GM12801 (cell line): ENCODE data around the gene ATG10.

Source experiments
- CTCF ChIP-seq: IDR thresholded peaks from one replicate; pipeline ENCODE4 v1.5.1; 2011; ENCODE audit warnings: control low read depth; ENCODE audit not compliant: insufficient read length; ENCODE audit errors: extremely low read depth

Gene ATG10

DNA sequence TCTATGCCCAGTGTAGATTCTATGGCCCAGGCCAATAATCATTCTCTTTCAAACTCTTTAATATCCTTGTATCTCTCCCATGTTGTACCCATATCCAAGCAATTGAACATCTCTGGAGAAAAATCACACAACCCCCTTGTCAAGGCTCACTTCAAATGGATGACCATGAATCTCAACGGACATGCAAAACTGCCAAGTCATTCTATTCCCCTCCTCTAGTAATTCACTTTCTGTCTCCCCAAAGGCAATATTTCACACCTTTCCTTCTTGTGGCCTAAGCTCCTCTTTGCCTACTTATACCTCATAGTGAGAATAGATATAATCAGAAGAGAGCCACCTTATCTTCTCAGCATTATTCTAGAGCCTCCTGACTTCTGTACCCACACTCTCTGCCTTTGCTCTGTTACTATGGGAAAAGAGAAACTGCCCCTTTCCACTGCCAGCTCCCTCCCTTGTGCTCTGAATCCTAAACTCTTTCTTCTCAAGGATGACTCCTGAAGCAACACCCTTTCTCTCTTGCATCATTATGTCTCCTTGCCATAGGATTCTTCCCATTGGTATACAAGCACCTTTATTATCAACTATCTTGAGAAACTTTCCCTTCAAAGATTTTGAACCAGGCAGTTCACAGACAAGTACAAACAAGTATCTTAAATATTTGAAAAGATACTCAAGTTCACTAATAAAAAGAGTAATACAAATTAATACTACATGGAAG, 240.2 kb downstream of the ATG10 start:
- no peak for TF ChIP-seq CTCF

DNA sequence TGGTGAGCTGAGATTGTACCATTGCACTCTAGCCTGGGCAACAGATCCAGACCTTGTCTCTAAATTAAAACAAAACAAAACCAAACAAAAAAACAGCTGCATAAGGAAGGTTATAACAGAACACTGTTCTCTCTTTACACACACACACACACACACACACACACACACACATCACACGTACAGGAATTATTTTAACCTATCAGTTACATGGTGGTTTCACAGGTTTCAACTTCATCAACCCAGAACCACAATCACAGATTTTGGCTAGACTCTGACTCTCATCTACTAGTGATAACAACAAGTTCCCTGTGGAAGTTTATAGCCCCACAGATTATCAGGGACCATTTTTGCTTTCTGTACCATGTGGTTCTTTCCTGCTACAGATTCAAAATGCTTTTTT, 246.1 kb downstream of the ATG10 start:
- no peak for TF ChIP-seq CTCF

DNA sequence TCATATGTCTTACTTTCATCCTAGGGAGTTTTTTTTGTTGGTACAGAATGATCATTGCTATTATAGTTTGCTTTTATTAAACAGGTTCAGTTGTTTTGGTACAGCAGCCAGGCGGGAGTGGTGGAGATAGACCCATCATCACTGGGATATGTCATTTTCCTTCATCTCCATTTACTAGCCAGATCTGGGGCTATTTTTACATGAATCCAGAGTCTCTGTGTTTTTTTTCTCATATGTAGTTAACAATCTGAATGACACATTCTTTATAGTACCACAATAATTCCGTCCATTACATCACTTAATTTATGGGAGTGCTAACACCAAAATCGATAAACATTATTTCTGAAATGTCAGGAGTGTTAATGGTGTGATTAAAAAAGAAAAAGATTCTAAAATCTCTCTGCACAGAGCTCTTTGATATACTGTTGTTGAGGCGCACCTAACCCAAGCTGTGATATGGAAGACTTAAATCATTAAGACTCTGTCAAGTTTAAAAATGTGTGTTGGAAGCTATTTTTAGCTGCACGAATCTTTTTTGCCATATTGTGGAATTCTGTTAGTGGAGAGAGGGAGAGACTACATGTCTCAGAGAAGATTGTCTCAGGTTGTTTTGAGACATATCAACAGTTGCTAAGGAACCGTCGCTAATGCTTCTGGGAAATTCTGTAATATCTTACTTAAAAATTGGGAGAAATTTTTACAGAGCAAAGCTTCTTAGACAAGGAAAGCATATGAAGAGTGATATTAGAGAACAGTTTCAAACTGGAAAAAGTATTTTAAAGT, 246.7 kb downstream of the ATG10 start:
- TF ChIP-seq CTCF: no peak

GRCh38 chr5:82221020-82221419, 249.2 kb downstream of the ATG10 start:
- no peak for TF ChIP-seq CTCF

DNA sequence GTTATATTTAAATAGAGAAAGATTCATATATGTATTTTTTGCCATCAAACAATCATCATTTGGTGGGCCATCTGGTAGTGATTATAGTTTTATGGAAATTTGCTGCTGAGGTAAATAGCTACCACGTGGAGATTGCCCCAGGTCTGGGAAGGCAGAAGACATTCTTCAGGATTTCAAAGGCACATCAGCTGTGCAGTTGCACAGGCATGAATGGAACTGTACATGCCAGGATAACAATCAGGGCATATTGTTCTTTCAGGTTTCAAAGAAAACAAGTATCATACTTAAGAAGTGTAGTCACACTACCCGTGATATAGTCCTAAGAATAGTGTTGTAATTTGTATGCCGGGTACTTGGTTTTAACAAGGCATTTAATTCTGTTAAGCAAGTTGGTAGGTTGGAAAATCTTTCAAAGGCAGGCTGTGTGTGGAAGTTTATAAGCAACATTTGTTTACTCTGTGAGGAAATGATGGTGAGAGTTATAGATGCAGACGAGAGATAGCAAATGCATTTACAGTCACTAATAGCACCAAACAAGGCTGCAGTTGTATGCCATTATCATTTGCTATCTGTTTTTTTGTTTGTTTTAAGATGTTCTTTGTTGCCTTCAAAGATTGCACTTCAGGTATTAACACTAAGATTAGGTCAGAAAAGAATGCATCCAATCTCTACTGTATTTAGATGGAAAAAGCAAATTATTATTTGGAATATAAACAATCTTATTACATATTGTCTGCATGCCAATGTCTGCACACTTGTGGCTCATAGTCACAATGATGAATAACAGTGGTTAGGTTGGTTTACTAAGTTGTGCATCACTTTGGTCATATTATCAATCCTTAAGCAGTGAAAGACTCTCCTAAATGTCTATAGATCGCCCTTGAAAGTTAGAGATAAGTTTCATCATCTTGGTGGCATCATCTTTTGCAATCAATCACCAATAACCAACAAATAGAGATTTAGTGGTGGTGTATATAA, 251.1 kb downstream of the ATG10 start:
- no peak for TF ChIP-seq CTCF

GRCh38 chr5:82225525-82226172, 253.8 kb downstream of the ATG10 start:
- TF ChIP-seq CTCF: no peak
